Activated CD4-positive, alpha-beta T cell treated with anti-CD3 and anti-CD28 coated beads, Interleukin-2, amount 50 U/mL, for 16 hours (primary cell): ENCODE data around the gene RABGGTB.
A peak's percentile ranks its signal among the peaks of the same experiment; 100 is the strongest.
"Not testable (repeated sequence)": the region's sequence is repeated elsewhere in the genome, so short reads cannot be mapped to it uniquely, and the experiment has no call there.

ENCODE experiments used
- DNase-seq: peaks from one replicate; pipeline ENCODE4 v3.0.0-alpha.2; 2020

The RABGGTB gene

DNA sequence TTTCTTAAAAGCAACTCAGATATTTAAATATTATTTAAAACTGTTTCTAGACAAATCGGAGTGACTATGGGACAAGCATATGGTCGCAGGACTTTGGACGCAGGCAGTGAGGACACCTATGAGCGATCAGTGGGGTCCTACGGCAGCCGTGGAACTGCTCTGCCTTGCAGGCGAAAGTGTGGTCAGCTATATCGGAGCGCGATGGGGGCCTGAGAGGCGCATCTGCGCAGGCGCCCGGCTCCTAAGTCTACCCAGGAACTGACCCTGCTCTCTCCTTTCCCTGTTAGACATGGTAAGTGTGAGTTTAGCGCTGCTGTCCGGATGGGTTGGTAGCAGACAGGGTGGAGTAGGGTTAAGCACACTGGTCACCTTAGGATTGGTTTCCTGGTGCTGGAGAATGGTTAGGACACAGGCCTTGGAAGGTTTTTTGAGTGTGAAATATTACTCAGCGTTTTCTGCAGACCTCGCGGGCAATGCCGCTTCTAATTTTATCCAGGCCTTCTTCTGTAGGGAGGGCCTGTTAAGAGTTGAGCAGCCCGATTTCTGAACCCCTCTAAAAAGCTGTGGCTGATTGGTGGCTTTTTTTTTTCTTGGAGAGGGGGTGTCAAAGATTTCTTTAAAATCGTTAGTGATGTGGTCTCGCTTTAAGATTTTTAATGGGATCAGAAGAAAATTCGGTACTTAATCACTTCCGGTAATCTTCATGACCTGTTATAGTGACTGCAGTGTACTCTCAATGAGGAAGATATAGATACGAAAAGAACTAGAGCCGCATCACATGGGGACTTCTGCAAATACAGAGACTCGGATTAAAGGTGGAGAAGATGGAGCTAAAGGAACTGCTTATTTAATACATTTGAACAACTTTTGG lies at the start of gene RABGGTB:
Gene RABGGTB (plus strand): TSS at position 274 of the 871 bp plus-strand sequence. CDS start 16 bp downstream, at position 290.
- peak; percentile 97 for DNase-seq

DNA sequence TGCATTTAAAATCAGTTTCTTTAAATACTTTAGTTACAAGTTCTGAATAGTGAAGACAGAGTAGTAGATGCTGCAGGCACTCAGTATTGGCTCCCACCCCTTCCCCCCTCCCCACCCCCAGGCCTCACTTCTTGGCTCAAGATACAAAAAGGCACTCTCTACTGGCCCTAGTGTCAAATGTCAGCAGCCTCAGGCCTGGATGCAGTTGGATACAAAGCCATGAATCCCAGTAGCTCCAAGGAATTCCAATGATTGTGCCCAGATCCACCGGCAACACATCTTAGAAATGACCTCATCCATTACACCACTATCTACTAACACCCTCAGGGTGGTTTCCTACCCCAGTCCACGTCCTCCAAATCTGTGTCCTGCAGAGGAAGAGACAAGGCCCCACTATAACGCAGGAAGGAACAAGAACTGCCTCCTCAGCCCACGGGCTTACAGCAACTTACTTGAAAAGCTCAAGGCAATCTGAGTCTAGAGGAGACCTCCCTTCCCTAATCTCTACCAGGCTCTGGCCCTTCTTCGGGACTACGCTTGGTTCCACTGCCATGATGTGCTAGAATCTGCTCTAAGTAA lies 43.9 kb upstream of the RABGGTB start:
- DNase-seq = no peak

GRCh38 chr1:75745276-75745675 lies 40.8 kb upstream of the RABGGTB start:
- DNase-seq = peak; percentile 12

DNA sequence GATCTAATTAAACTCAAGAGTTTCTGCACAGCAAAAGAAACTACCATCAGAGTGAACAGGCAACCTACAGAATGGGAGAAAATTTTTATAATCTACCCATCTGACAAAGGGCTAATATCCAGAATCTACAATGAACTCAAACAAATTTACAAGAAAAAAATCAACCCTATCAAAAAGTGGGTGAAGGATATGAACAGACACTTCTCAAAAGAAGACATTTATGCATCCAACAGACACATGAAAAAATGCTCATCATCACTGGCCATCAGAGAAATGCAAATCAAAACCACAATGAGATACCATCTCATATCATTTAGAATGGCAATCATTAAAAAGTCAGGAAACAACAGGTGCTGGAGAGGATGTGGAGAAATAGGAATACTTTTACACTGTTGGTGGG lies 28.8 kb upstream of the RABGGTB start:
- not testable (repeated sequence) for DNase-seq

DNA sequence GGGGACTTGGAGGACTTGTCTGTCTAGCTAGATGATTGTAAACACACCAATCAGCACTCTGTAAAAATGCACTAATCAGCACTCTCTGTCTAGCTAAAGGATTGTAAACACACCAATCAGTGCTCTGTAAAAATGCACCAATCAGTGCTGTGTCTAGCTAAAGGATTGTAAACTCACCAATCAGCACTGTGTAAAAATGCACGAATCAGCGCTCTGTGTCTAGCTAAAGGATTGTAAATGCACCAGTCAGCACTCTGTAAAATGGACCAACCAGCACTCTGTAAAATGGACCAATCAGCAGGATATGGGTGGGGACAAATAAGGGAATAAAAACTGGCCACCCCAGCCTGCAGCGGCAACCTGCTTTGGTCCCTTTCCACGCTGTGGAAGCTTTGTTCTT lies 27.5 kb upstream of the RABGGTB start:
- not testable (repeated sequence) for DNase-seq

GRCh38 chr1:75764057-75764655 lies 21.9 kb upstream of the RABGGTB start:
- no peak for DNase-seq

GRCh38 chr1:75765697-75766355 lies 20.2 kb upstream of the RABGGTB start:
- no peak for DNase-seq

DNA sequence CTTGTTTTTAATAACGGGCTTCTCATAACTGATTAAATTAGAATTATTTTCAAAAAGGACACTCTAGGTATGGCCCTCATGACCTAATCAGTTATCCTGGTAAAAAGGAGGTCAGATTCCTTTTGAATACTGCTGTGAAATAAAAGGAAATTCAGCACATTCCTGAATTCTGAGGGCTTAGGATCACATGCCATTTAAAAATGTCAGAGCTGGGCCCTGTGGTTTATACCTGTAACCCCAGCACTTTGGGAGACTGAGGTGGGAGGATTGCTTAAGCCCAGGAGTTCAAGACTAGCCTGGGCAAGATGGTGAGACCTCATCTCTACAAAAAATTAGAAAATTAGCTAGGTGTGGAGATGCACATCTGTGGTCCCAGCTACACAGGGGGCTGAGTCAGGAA lies 18.0 kb upstream of the RABGGTB start:
- no peak for DNase-seq

DNA sequence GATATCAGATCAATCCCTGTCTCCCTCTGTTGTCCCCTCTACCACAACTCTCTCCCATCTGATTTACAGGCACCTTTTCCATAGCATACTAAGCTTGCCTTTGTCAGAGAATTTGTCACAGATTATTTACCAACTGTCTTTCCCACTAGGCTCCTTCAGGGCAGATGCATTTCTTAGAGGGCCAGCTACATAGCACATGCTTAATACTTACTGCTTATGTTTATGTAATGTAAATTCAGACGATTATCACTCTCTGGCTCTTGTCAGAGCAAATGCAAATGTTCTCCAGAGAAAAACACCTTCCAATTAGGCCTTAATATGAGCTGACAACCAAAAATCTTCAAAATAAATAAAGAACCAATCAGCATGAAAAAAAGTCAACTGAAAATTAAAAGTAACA lies 15.3 kb upstream of the RABGGTB start:
- DNase-seq = no peak

DNA sequence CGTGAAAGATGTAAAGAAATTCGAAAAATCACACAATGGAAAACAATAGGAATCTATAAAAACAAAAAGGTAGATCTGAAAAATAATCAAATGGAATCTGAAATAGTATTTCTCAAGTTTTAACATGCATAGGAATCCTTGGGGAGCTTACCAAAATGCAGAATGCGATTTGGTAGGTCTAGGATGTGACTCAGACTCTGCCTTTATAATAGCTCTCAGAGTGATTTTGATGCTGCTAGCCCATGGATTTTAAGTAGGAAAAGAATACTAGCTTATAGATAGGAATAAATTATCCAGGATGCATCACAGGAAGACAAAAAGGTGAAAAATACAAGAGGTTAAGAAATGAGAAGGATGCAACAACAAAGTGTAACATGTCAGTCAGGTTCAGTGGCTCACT lies 14.1 kb upstream of the RABGGTB start:
- DNase-seq = no peak

- not testable (repeated sequence) for DNase-seq
Measured at GRCh38 chr1:75777812-75778211, 8.2 kb upstream of the RABGGTB start.

DNA sequence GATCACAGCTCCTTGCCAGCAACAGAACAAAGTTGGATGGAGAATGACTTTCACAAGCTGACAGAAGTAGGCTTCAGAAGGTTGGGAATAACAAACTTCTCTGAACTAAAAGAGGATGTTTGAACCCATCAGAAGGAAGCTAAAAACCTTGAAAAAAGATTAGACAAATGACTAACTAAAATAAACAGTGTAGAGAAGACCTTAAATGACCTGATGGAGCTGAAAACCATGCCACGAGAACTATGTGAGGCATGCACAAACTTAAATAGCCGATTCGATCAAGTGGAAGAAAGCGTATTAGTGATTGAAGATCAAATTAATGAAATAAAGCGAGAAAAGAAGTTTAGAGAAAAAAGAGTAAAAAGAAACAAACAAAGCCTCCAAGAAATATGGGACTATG lies 7.4 kb upstream of the RABGGTB start:
- not testable (repeated sequence) for DNase-seq

DNA sequence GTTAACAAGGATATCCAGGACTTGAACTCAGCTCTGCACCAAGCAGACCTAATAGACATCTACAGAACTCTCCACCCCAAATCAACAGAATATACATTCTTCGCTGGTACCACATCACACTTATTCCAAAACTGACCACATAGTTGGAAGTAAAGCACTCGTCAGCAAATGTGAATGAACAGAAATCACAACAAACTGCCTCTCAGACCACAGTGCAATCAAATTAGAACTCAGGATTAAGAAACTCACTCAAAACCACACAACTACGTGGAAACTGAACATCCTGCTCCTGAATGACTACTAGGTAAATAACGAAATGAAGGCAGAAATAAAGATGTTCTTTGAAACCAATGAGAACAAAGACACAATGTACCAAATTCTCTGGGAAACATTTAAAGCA lies 5.9 kb upstream of the RABGGTB start:
- peak; percentile 51 for DNase-seq

DNA sequence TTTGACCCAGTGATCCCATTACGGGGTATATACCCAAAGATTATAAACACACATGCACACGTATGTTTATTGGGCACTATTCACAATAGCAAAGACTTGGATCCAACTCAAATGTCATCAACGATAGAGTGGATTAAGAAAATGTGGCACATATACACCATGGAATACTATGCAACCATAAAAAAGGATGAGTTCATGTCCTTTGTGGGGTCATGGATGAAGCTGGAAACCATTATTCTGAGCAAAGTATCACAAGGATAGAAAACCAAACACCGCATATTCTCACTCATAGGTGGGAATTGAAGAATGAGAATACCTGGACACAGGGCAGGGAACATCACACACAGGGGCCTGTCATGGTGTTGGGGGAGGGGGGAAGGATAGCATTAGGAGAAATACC lies 2.1 kb upstream of the RABGGTB start:
- not testable (repeated sequence) for DNase-seq

DNA sequence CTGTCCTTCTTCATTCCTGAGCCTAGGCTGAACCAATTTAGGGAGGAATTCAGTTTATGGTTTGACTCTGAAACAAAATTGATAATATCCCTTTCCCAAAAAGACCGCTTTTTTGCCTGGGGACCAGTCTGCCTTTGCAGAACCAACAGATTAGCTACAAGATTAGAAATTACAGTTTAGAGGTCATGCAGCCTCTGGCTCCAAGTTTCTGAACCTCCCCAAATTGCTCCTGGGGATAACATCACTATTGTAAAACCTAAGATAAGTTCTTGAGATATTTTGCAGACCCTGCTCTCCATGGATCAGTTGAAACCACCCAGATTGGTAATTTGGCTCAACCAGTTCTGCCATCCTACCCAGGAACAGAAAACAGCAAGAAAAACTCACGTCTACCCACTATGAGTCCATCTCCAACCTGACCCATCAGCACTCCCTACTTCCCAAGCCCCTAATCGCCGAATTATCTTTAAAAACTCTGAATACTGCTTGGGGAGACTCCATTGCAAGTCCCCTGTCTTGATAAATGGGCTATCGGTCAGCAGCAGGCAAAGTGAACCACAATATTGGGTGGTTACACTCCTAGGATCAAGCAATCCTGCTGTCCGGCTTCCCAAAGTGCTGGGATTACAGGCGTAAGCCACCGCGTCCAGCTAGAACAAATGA lies 605 bp upstream of the RABGGTB start:
- no peak for DNase-seq

- DNase-seq = peak; percentile 36
Measured at GRCh38 chr1:75786901-75787493, 941 bp downstream of the RABGGTB start.

DNA sequence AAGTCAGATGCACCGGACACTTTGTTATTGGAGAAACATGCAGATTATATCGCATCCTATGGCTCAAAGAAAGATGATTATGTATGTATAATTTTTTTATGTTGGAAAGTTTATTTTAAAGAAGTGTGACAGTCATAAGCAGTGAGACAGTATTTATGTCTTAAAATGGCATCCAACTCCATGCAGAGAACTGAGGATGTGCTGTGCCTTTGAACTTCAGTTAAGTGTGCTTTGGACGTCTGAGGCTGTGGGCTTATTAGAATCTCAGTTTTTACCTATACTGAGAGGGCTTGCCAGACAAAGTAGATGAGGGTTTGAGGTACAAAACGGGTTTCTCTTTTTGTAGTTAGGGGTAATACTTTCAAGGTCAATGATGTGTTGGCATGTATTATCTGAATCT lies 1.5 kb downstream of the RABGGTB start:
- peak; percentile 24 for DNase-seq

DNA sequence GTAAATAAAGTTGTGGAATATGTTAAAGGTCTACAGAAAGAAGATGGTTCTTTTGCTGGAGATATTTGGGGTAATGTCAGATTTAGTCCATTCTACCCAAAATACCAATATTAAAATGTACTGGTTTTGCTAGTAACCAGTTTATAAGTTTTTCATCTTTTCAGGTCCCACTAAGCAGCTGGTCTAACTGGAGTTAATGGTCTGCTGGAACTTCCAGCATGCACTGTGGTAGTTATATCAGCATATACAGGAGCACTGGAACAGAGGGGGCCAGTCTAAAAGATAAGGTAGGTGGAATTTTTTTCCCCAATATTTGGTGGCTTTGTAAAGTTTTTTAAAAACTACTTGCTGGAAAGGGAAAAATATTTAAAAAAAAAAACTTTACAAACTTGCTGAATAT lies 3.9 kb downstream of the RABGGTB start:
- DNase-seq = no peak

DNA sequence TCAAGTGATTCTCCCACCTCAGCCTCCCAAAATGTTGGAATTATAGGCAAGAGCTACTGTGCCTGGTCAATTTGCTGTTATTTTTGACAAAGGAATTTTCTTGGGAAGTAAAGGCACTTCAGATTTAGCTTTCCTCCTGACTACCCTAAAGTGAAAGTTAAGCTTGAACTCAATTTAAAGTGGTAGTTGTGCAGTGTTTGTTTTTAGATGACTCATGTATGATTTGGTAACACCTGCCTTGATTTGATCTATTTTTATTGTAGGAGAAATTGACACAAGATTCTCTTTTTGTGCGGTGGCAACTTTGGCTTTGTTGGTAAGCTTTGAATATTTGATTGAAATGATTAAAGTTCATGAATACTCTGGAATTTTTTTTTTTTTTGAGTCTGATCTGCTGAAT lies 5.0 kb downstream of the RABGGTB start:
- DNase-seq = peak; percentile 29

DNA sequence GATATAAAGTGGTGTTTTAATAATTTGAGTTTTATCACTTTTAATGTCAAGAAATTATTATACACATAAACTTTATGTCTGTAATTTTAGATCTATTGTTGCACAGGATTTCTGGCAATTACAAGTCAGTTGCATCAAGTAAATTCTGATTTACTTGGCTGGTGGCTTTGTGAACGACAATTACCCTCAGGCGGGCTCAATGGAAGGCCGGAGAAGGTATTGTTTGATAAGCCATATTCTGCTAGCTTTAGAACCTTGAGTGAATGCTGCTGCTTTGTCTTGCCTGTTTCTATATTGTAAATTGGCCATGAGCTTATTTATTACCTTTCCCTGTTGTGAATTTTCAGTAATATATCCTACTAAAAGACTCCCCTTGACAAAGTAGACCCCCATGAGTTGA lies 6.0 kb downstream of the RABGGTB start:
- DNase-seq = no peak

- DNase-seq = no peak
Measured at GRCh38 chr1:75794382-75794781, 8.3 kb downstream of the RABGGTB start.

GRCh38 chr1:75795703-75796193 lies 9.7 kb downstream of the RABGGTB start:
- no peak for DNase-seq
